DMS79 treated with DMSO at 0.1 percent for 48 hours (cell line): ENCODE measurements around the gene LRBA.

ENCODE experiments used
- DNase-seq: peaks from one replicate; lab custom pipeline; 2025; lab: John Stamatoyannopoulos, UW

Gene LRBA

GRCh38 chr4:150805183-150806025, 209.7 kb downstream of the LRBA start:
- DNase-seq = no peak

- DNase-seq = no peak
Observed at GRCh38 chr4:150801833-150802232, 213.3 kb downstream of the LRBA start.

GRCh38 chr4:150799207-150799606, 215.9 kb downstream of the LRBA start:
- no peak for DNase-seq

GRCh38 chr4:150794706-150795105, 220.4 kb downstream of the LRBA start:
- no peak for DNase-seq

GRCh38 chr4:150789864-150790263, 225.2 kb downstream of the LRBA start:
- DNase-seq = no peak

GRCh38 chr4:150784939-150785338, 230.1 kb downstream of the LRBA start:
- no peak for DNase-seq

GRCh38 chr4:150784305-150784704, 230.8 kb downstream of the LRBA start:
- DNase-seq = no peak

GRCh38 chr4:150782921-150783320, 232.2 kb downstream of the LRBA start:
- peak; percentile 1 for DNase-seq

GRCh38 chr4:150782311-150782710, 232.8 kb downstream of the LRBA start:
- DNase-seq = peak; percentile 6

GRCh38 chr4:150781191-150781590, 233.9 kb downstream of the LRBA start:
- DNase-seq = no peak

- no peak for DNase-seq
Observed at GRCh38 chr4:150779707-150780106, 235.4 kb downstream of the LRBA start.

- DNase-seq = no peak
Observed at GRCh38 chr4:150773729-150774449, 241.2 kb downstream of the LRBA start.

GRCh38 chr4:150773032-150773431, 242.1 kb downstream of the LRBA start:
- no peak for DNase-seq

- DNase-seq = no peak
Observed at GRCh38 chr4:150771382-150771781, 243.7 kb downstream of the LRBA start.

GRCh38 chr4:150769845-150770244, 245.2 kb downstream of the LRBA start:
- no peak for DNase-seq

GRCh38 chr4:150769248-150769647, 245.8 kb downstream of the LRBA start:
- DNase-seq = no peak

- no peak for DNase-seq
Observed at GRCh38 chr4:150768497-150768896, 246.6 kb downstream of the LRBA start.

- no peak for DNase-seq
Observed at GRCh38 chr4:150765216-150765615, 249.9 kb downstream of the LRBA start.

- no peak for DNase-seq
Observed at GRCh38 chr4:150751648-150752047, 263.4 kb downstream of the LRBA start.

GRCh38 chr4:150750824-150751223, 264.3 kb downstream of the LRBA start:
- DNase-seq = no peak

GRCh38 chr4:150746156-150746555, 268.9 kb downstream of the LRBA start:
- DNase-seq = no peak

GRCh38 chr4:150744570-150744969, 270.5 kb downstream of the LRBA start:
- DNase-seq = no peak

GRCh38 chr4:150743564-150744342, 271.3 kb downstream of the LRBA start:
- DNase-seq = no peak
